Measurements from ENCODE around the gene GEMIN4.
"Not testable (repeated sequence)": the region's sequence is repeated elsewhere in the genome, so short reads cannot be mapped to it uniquely, and the experiment has no call there.

Gene GEMIN4

DNA sequence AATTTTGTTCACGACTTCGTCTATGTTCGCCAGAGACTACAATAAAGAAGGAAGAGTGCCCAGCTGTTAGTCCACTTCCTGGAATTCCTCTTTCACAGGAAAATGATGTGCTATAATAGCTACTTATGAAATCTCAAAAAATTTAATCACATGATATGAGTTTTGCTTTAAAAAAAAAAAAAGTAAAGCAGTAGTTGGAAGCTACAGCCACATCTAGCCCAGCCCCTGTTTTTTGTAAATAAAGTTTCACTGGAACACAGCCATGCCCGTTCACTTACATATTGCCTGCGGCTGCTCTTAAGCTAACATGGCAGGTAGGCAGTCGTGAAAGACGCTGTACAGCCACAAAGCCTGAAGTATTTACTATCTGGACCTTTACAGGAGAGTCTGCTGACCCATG lies 52.7 kb downstream of the GEMIN4 start:
- no peak for DNase-seq

DNA sequence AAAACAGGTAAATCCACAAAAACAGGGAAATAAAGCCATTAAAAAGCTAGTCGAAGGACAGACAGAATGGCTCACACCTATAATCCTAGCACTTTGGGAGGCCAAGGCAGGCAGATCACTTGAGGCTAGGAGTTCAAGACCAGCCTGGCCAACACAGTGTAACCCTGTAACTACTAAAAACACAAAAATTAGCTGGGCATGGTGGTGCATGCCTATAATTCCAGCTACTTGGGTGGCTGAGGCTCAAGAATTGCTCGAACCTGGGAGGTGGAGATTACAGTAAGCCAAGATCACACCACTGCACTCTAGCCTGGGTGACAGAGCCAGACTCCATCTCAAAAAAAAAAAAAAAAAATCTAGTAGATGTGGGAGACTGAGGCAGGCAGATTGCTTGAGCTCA lies 54.0 kb downstream of the GEMIN4 start:
- DNase-seq, result not testable (repeated sequence)

- no peak for DNase-seq
These were observed 54.4 kb downstream of the GEMIN4 start for GRCh38 chr17:697682-698081.

GRCh38 chr17:696369-696768 lies 55.7 kb downstream of the GEMIN4 start:
- no peak for DNase-seq

All from CD4-positive, alpha-beta T cell treated with Interleukin-17A for 4 hours (primary cell).